DMS153 treated with DMSO at 0.1 percent for 48 hours (cell line): Measurements from ENCODE around the gene NRAS.

Experiments
- DNase-seq: peaks from one replicate; lab custom pipeline; 2025; ENCODE audit not compliant: unreplicated experiment; lab: John Stamatoyannopoulos, UW

The NRAS gene

DNA sequence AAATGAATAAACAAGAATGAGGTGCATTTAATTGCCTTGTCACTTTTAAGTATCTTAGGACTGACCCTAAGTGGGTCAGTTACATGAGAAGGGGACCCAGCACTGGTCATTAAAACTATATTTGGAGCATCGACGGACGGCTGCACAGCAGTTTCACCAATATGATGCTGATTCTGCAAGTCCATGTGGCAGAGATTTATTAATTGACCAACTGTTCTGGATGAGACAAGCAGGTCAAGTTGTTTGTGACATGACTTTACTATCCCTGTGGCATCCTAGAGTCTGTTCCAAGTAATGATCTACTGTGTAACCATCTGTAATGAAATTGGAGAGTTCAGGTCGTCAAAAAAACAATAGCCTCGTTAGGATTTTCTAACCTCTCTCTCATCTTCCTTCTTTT lies 30.7 kb downstream of the NRAS start:
- DNase-seq: no peak

DNA sequence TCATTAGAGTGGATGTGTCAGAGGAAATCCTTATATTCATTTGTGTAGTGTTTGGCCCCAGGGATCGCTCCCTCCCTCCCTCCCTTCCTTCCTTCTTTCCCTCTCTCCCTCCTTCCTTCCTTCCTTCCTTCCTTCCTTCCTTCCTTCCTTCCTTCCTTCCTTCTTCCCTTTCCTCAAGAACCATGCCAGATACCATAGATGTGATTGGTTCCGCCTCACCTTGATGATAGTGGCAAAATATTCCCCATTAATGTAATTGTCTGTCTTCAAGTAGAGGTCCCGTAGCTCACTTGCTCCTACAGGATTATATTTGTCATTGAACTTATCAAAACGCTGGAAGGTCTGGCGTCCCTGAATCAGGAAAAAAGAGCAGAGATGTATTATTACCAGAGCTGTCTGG lies 38.9 kb downstream of the NRAS start:
- DNase-seq: no peak

DNA sequence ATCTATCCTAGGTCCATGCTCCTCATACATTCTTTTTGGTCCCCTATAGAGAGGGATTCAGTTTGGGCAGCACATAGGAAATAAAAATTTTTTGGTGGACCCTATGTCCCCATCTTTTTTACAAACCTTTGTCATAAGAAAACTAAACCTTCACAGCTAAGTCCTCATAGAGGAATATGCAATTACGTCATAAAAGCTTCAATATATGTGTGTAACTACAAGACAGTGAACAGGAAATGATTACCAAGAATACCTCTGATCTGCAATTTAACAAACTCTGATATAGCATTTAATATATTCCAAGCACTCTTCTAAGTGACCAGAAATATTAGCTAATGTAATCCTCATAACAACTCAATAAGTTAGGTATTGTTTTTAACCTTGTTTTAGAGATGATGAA lies 40.5 kb downstream of the NRAS start:
- DNase-seq: no peak

DNA sequence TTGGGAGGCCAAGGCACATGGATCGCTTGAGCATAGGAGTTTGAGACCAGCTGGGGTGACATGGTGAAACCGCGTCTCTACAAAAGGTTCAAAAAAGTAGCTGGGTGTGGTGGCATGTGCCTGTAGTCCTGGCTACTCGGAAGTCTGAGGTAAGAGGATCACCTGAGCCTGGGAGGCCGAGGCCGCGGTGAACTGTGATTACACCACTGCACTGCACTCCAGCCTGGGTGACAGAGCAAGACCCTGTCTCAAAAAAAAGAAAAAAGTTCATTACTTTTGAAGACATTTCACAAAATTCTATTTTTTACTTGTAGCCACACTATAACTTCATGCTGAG lies 44.7 kb downstream of the NRAS start:
- no peak for DNase-seq

DNA sequence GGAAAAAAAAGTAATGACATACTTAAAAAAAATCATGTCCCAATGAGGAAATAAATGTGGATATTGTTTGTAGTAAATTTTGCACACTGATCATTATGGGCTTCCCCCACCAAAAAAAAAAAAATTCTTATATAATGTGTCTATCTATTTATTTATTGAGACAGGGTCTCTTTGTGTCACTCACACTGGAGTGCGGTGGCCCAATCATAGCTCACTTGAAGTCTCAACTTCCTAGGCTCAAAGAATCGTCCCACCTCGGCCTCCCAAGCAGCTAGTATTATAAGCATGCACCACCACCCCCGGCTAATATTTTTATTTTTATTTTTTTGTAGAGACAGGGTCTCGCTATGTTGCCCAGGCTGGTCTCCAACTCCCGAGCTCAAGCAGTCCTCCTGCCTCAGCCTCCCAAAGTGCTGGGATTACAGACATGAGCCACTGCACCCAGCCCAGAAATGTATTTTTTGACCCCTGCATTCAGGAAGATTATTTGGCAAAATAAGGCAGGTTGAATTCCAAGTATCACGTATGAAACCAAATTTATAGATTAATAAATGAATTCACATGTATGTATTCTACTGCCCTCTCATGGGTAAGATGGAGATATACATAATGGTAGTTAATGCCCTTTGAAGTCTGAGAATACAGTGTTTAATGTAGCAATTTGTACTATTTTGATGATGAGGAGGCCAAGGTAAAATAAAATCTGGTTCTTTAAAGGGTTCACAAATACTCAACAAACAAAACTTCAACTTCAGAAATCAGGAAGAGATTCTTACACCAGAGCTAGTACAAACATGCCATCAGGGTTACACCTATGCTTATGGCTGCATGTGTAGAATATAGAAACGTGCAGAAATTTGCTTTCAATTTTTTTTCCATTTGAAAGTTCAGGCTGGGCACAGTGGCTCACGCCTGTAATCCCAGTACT lies 45.3 kb downstream of the NRAS start:
- no peak for DNase-seq

DNA sequence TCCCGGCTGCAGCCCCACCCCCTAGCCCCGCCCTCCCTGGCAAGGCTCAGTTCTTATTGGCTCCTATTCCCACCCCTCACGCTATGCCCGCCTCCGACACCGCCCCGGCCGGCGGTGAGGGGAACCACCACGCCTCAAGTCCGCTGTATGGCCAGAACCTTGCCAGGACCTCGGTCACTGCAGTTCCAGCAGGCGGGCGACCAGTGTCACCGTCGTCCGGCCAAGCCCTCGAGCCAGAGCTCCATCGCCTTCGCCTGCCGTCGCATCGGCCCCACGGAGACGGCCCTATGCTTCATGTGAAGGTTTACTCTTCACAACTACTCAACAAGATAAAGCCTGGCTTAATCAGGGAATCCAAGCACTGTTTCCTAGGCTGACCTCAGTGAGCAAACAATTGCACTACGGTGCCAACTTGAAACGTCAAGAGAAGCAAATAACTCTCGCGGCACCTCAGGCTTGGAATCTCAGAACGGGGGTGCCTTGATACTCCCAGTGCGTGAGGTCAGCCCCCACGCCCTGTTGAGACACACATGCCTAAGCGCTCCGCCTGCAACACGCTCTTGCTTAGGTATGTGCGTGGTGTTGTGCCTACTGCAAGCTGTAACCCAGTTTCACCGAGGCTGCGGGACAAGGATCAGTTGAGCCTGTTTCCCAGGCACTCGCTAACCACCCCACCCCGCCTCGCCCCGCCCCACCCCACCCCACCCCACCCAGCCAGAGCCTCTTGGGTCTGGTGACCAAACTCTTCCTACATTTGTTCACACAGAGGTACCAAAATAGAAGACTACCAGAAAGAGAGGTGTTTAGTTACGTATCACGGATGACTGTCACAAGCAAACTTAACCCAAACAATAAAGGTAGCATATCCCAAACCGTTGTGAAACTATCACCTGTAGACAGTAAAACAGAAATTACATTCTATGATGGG lies 46.2 kb downstream of the NRAS start:
- DNase-seq: peak; percentile 41

DNA sequence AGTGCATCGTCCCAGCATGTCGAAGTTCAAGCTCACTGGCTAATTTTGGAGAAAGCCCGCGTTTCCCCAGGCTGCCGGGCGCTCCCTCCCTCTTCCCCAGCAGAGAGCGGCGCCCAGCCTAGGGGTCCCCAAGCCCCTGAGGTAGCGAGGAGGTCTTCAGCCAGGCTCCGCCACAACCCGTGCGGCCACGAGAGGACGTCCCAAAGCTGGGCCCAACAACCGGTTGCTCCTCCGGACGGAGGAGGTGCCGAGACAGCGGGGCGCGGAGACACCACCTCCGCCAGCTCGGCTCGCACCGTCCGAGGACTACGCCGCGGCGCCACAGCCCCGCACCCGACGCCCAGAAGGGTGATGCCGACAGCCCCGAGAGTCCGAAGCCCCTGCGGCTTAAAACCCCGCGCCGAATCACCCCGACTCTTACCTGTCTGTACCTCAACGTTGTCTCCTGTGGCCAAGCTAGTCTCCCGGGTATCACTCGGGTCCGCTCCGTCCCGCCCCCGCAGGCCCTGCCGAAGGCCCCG lies 46.9 kb downstream of the NRAS start, which contains the start of gene DENND2C:
Gene DENND2C, minus strand, starts transcription at position 488 of the 521 bp plus-strand sequence. CDS start 44,065 bp downstream, outside the sequence.
- DNase-seq: no peak

DNA sequence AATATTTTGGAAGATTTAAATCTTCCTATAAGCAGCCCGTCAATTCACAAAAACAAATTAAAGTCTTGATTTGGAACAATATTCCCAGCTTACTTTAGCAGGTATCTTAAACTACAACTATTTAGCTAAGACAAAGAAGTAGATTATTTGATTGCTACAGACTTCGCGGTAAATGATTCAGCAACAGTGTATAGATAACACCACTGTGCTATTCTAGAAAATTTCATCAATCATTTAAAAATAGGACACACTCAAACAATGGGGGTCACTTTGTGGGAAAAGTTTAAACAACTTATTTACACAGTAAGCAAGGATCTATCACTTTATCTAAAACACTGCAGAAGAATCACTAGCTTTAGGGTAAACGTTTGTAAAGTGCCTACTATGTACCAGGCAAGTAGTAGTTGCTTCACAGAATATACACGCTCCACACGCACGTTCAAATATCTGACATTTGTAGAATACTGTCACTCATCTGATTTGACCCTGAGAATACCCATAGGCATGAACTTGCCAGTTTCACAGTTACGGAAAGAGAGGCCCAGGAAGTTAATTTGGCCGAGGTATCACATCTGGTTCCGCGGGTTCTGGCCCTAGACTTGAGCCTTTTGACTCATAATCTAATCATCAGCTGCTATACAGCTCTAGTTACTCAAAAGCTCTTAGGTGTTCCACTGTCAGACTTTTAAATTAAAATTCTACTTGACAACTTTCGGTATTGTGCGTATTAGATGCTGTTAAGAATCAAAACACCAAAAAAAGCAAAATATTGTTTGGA lies 47.6 kb downstream of the NRAS start:
- DNase-seq: no peak

DNA sequence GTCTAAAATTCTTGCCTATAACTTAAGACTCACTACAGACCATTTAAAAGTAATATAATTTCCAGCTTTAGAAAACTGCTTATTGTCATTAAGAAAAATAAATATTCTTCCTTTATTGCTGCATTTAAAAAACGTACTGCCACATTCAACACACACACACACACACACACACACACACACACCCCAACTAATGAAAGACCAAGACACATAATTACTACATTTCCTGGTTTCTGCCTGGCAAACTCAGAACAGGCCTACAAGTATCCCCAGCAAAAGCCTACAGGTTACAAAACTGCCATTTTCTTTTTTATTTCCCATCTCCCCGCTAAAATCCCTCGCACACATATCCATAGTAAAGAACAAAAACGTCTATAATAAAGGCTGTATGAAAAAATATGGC lies 48.2 kb downstream of the NRAS start:
- DNase-seq: no peak

DNA sequence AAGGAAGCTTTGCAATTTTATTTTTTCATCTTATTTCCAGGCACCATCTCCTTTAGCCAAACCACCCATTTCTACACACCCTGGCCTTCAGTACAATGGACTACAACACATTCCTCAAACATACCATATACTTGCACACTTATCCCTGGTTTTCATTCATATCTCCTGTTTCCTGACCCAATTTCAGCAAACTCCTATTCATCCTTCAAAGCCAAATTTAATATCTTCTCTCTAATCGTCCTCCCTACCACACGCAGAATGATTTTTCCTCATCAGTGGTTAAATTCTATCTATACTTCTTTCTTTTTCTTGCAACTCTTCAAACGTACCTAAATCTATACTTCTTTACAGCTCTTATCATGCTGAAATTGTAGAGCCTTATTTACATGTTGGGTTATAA lies 49.6 kb downstream of the NRAS start:
- DNase-seq: no peak

DNA sequence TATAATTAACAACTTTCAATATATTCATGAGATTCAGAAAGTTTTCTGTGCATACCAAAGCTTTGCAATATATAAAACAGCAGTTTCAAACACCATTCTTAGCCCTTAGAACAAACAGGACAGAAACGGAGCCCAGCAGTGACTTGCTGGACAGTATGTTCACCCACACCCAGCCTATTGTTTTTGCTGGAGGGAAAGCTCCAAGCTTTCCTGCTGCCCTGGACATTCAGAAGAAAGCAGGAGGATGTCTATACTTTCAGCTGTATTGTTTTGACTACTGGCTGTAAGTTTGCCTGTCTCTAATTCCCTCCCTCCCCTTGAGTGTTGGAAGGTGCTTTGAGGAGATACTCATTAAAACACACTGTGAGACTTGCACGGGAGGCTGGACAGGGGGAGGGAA lies 56.3 kb downstream of the NRAS start:
- DNase-seq: no peak
